SK-N-MC (cell line): ENCODE measurements around the gene SLC5A11.

Experiments
- EZH2 ChIP-seq: fragments of 200-600 bp; sonication (generic); IDR thresholded peaks from one replicate; pipeline ENCODE4 v1.6.1; 2017; ENCODE audit warnings: antibody characterized with exemption
- POLR2AphosphoS5 ChIP-seq: IDR thresholded peaks from 2 replicates; pipeline ENCODE4 v1.6.1; 2012; ENCODE audit warnings: mild to moderate bottlenecking, low read depth, low read length, borderline replicate concordance

DNA sequence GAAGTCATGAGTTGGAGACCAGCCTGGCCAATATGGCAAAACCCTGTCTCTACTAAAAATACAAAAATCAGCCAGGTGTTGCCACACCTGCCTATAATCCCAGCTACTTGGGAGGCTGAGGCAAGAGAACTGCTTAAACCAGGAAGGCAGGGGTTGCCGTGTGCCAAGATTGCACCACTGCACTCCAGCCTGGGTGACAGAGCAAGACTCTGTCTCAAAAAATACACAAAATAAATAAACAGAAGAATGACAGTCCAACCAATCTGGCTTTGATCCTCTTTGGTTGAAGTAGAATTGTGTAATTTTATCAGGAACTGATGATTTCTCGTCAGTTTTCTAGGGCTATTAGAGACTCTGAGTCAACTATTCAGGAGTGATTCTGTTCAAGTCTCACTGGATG lies 79.4 kb downstream of the SLC5A11 start:
- no peak for TF ChIP-seq EZH2
- TF ChIP-seq POLR2AphosphoS5 = no peak
